HUDEP-2 (cell line): ENCODE data around the gene KDM4C.
A peak's percentile ranks its signal among the peaks of the same experiment; 100 is the strongest.
"Not testable (repeated sequence)": the region's sequence is repeated elsewhere in the genome, so short reads cannot be mapped to it uniquely, and the experiment has no call there.

Experiments
- DNase-seq, 76 experiments: peaks; one replicate each; lab custom pipeline; 2025; ENCODE audit not compliant: unreplicated experiment in 76 of 76; lab: John Stamatoyannopoulos, UW

Gene KDM4C

GRCh38 chr9:6925836-6926235, 168.1 kb downstream of the KDM4C start:
- DNase-seq: no peak

GRCh38 chr9:6926436-6926835, 168.7 kb downstream of the KDM4C start:
- no peak for DNase-seq

GRCh38 chr9:6927838-6928237, 170.1 kb downstream of the KDM4C start:
- DNase-seq: peak in 36 of 76 experiments; percentile 11 to 78 (median 50)

GRCh38 chr9:6928863-6929262, 171.1 kb downstream of the KDM4C start:
- DNase-seq: no peak

- DNase-seq: no peak
These were observed 171.9 kb downstream of the KDM4C start for GRCh38 chr9:6929441-6930215.

- DNase-seq: no peak
These were observed 173.1 kb downstream of the KDM4C start for GRCh38 chr9:6930827-6931226.

- DNase-seq: peak in 74 of 76 experiments; percentile 13 to 90 (median 71)
These were observed 174.1 kb downstream of the KDM4C start for GRCh38 chr9:6931913-6932312.

GRCh38 chr9:6936103-6936502, 178.3 kb downstream of the KDM4C start:
- no peak for DNase-seq

- no peak for DNase-seq
These were observed 179.4 kb downstream of the KDM4C start for GRCh38 chr9:6937209-6937608.

- no peak for DNase-seq
These were observed 180.7 kb downstream of the KDM4C start for GRCh38 chr9:6938447-6938846.

GRCh38 chr9:6938873-6939272, 181.1 kb downstream of the KDM4C start:
- no peak for DNase-seq

- no peak for DNase-seq
These were observed 183.7 kb downstream of the KDM4C start for GRCh38 chr9:6941501-6941900.

- no peak for DNase-seq
These were observed 184.6 kb downstream of the KDM4C start for GRCh38 chr9:6942406-6942805.

- DNase-seq: no peak
These were observed 185.5 kb downstream of the KDM4C start for GRCh38 chr9:6943293-6943692.

GRCh38 chr9:6944093-6944551, 186.3 kb downstream of the KDM4C start:
- DNase-seq: peak in 12 of 76 experiments; percentile 8 to 45 (median 21)

GRCh38 chr9:6944896-6945295, 187.1 kb downstream of the KDM4C start:
- DNase-seq: no peak

- DNase-seq: no peak
These were observed 188.0 kb downstream of the KDM4C start for GRCh38 chr9:6945816-6946215.

- no peak for DNase-seq
These were observed 188.9 kb downstream of the KDM4C start for GRCh38 chr9:6946583-6947166.

- DNase-seq: not testable (repeated sequence)
These were observed 191.1 kb downstream of the KDM4C start for GRCh38 chr9:6948921-6949320.

GRCh38 chr9:6955251-6955921, 197.6 kb downstream of the KDM4C start:
- DNase-seq: no peak

- no peak for DNase-seq
These were observed 199.1 kb downstream of the KDM4C start for GRCh38 chr9:6956879-6957278.
